HepG2 (cell line): ENCODE results near the gene PEX13. TPM values are rescaled to one million over a fixed set of nuclear protein-coding genes. Genes with fewer than 3 reads are reported as not detected.

Experiments
- ARID3A ChIP-seq: IDR thresholded peaks from 2 replicates; pipeline ENCODE4 v1.6.1; 2012; ENCODE audit warnings: low read depth, low read length, improper control_type of control experiment
- BCL6 ChIP-seq: IDR thresholded peaks from 2 replicates; pipeline ENCODE4 v1.6.1; 2016; ENCODE audit warnings: missing genetic modification reagents, missing compliant biosample characterization
- FOXA3 ChIP-seq: IDR thresholded peaks from 2 replicates; pipeline ENCODE4 v1.6.1; 2016; ENCODE audit warnings: missing genetic modification reagents, missing compliant biosample characterization
- HNF1A ChIP-seq, 2 experiments: sonication (generic) in 1 of 2; formaldehyde crosslinking in 1 of 2; IDR thresholded peaks; 2 replicates each; pipeline versions ENCODE4 v1.4.0 to v1.6.1; 2016 to 2020; ENCODE audit warnings: borderline replicate concordance in 1 of 2, low read depth in 1 of 2, mild to moderate bottlenecking in 1 of 2, missing genetic modification reagents in 1 of 2
- HNRNPLL ChIP-seq: fragments of 200-400 bp; formaldehyde crosslinking; IDR thresholded peaks from 2 replicates; pipeline ENCODE4 v1.6.1; 2017; ENCODE audit warnings: mild to moderate bottlenecking, low read depth, low read length; ENCODE audit not compliant: poor library complexity, severe bottlenecking
- IRF1 ChIP-seq: sonication (generic); formaldehyde crosslinking; IDR thresholded peaks from 2 replicates; pipeline ENCODE4 v1.4.0; 2020; ENCODE audit warnings: low read depth, mild to moderate bottlenecking, missing genetic modification reagents
- LBX2 ChIP-seq: sonication (generic); formaldehyde crosslinking; IDR thresholded peaks from 2 replicates; pipeline ENCODE4 v1.5.0; 2020; ENCODE audit warnings: missing genetic modification reagents, mild to moderate bottlenecking, borderline replicate concordance
- NCOA5 ChIP-seq: sonication (generic); formaldehyde crosslinking; IDR thresholded peaks from 2 replicates; pipeline ENCODE4 v1.4.0; 2020; ENCODE audit warnings: missing genetic modification reagents
- NR1H2 ChIP-seq: sonication (generic); formaldehyde crosslinking; IDR thresholded peaks from 2 replicates; pipeline ENCODE4 v1.8.1; 2022; ENCODE audit warnings: low read depth, missing genetic modification reagents, borderline replicate concordance
- REPIN1 ChIP-seq: sonication (generic); formaldehyde crosslinking; IDR thresholded peaks from 2 replicates; pipeline ENCODE4 v1.8.0; 2022; ENCODE audit warnings: missing genetic modification reagents, low read depth, mild to moderate bottlenecking, borderline replicate concordance
- SALL1 ChIP-seq: sonication (generic); formaldehyde crosslinking; IDR thresholded peaks from 2 replicates; pipeline ENCODE4 v1.8.0; 2022; ENCODE audit warnings: mild to moderate bottlenecking, missing genetic modification reagents
- TFDP2 ChIP-seq: sonication (generic); formaldehyde crosslinking; IDR thresholded peaks from 2 replicates; pipeline ENCODE4 v1.4.0; 2020; ENCODE audit warnings: missing genetic modification reagents
- ZNF446 ChIP-seq: sonication (generic); formaldehyde crosslinking; IDR thresholded peaks from 2 replicates; pipeline ENCODE4 v1.5.0; 2020; ENCODE audit warnings: mild to moderate bottlenecking, missing genetic modification reagents
- ZNF770 ChIP-seq: sonication (generic); formaldehyde crosslinking; IDR thresholded peaks from 2 replicates; pipeline ENCODE4 v1.5.0; 2020; ENCODE audit warnings: mild to moderate bottlenecking, missing genetic modification reagents
- ZNF777 ChIP-seq: sonication (generic); formaldehyde crosslinking; IDR thresholded peaks from 2 replicates; pipeline ENCODE4 v1.4.0; 2020; ENCODE audit warnings: missing genetic modification reagents
- ZNF800 ChIP-seq: sonication (generic); formaldehyde crosslinking; IDR thresholded peaks from 2 replicates; pipeline ENCODE4 v1.4.0; 2020; ENCODE audit warnings: missing genetic modification reagents
- polyA plus RNA-seq, 8 experiments: library from polyadenylated mRNA; depleted of rRNA in 3 of 8; stranded (reverse) in 7 of 8; unstranded in 1 of 8; fragments of >200 nt; fragmentation: Illumina TruSeq in 4 of 8; extraction: Trizol in 4 of 8; gene quantifications; 2 replicates each; pipeline versions ENCODE4 v1.2.1 to v1.2.3, GENCODE V29; 2011 to 2016; ENCODE audit warnings: low read depth in 4 of 8, missing spikeins in 1 of 8, mixed read lengths in 1 of 8; ENCODE audit not compliant: insufficient read depth in 1 of 8
- total RNA-seq, 5 experiments: library from RNA; depleted of rRNA; stranded (reverse); fragments of >200 nt; fragmentation: Illumina TruSeq; extraction: Trizol; gene quantifications; 2 replicates each; pipeline ENCODE4 v1.2.3, GENCODE V29; 2016; ENCODE audit warnings: low read depth in 1 of 5

The PEX13 gene
- total and polyA plus RNA-seq, 2 of the 13 experiments (the other 11 are each of a cell fraction or from before 2014, with no cell fraction given) = 47.9 to 75.9 TPM

- TF ChIP-seq ARID3A = peak; percentile 44
- TF ChIP-seq NCOA5 (CRISPR knock-in tag) = no peak
- peak; percentile 27; the same call in 1 of the 2 replicates for TF ChIP-seq BCL6
- TF ChIP-seq IRF1 (CRISPR knock-in tag) = no peak
- peak; percentile 4; the same call in 1 of the 2 replicates for TF ChIP-seq HNF1A (IDR thresholded peaks at IDR 0.05; ENCODE audit: low read depth)
- no peak for TF ChIP-seq HNF1A (CRISPR knock-in tag; IDR thresholded peaks at IDR 0.05; ENCODE audit: borderline replicate concordance)
- 0 out of 2 replicates have a peak, but pooled peaks have one; percentile 30 for TF ChIP-seq ZNF800 (CRISPR knock-in tag)
- TF ChIP-seq REPIN1 (CRISPR knock-in tag) = no peak
- TF ChIP-seq ZNF777 (CRISPR knock-in tag) = no peak
- TF ChIP-seq FOXA3 (CRISPR knock-in tag) = peak; percentile 34; the same call in 1 of the 2 replicates
- no peak for TF ChIP-seq TFDP2
- TF ChIP-seq ZNF770 (CRISPR knock-in tag) = no peak
- no peak for TF ChIP-seq SALL1 (CRISPR knock-in tag)
- TF ChIP-seq ZNF446 (CRISPR knock-in tag) = no peak
- no peak for TF ChIP-seq HNRNPLL
- TF ChIP-seq NR1H2 (CRISPR knock-in tag) = no peak
- TF ChIP-seq LBX2 (CRISPR knock-in tag) = no peak
Measured at GRCh38 chr2:61015976-61016375, 1.5 kb upstream of the PEX13 start (continued).
